ENCODE data around the gene SNX8.
"Not testable (repeated sequence)": the region's sequence is repeated elsewhere in the genome, so short reads cannot be mapped to it uniquely, and the experiment has no call there.

Gene SNX8

GRCh38 chr7:2312267-2312929 is 1.8 kb downstream of the SNX8 start:
- H3K27ac ChIP-seq = no peak overlapping the region
- TF ChIP-seq, protein P1, sequence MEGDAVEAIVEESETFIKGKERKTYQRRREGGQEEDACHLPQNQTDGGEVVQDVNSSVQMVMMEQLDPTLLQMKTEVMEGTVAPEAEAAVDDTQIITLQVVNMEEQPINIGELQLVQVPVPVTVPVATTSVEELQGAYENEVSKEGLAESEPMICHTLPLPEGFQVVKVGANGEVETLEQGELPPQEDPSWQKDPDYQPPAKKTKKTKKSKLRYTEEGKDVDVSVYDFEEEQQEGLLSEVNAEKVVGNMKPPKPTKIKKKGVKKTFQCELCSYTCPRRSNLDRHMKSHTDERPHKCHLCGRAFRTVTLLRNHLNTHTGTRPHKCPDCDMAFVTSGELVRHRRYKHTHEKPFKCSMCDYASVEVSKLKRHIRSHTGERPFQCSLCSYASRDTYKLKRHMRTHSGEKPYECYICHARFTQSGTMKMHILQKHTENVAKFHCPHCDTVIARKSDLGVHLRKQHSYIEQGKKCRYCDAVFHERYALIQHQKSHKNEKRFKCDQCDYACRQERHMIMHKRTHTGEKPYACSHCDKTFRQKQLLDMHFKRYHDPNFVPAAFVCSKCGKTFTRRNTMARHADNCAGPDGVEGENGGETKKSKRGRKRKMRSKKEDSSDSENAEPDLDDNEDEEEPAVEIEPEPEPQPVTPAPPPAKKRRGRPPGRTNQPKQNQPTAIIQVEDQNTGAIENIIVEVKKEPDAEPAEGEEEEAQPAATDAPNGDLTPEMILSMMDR (conservative IDR thresholded peaks at IDR 0.05) = no peak

GRCh38 chr7:2309889-2310331 is 4.3 kb downstream of the SNX8 start:
- H3K27ac ChIP-seq = no peak overlapping the region
- TF ChIP-seq, protein P1 (conservative IDR thresholded peaks at IDR 0.05) = no peak

DNA sequence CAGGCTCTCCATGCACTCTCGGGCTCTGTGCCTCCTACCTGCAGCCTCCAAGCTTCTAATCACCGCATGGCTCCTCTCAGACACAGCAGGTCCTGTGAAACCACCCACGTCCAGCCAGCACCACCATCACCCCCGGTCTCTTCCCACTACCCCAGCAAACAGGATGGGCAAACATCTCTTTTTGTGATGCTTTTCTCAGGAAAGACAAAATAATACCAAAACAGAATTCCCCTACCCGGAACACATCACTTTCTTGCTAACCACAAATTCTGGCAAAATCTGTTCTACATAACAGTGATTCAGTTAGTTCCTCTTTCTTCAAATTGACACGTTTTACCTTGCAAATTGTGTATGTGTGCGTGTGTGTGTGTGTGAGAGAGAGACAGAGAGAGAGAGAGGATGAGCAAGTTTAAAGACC is 6.5 kb downstream of the SNX8 start:
- TF ChIP-seq, protein P1 (conservative IDR thresholded peaks at IDR 0.05) = no peak
- no peak overlapping the region for H3K27ac ChIP-seq

DNA sequence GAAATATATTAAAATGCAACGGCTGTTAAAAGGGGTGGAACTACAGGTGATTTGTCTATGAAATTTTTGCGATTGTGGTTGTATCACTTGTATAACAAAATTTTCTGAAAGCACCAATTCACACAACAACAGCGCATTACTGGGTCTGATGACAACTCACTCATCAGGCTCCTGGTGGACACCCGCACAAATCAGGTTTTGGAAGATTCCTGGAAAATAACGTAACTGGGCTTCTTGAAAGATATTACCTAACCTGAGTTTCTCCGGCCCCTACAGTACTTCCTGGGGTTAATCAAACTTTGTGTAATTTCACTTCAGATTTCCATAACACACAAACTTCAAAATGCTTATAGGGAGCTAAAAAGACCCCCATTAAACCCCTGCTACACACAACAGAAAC is 7.6 kb downstream of the SNX8 start:
- H3K27ac ChIP-seq = no peak overlapping the region
- TF ChIP-seq, protein P1 (conservative IDR thresholded peaks at IDR 0.05) = no peak

GRCh38 chr7:2305258-2305657 is 9.0 kb downstream of the SNX8 start:
- not testable (repeated sequence) for H3K27ac ChIP-seq

- not testable (repeated sequence) for H3K27ac ChIP-seq
These were observed 10.7 kb downstream of the SNX8 start for GRCh38 chr7:2303520-2303919.

DNA sequence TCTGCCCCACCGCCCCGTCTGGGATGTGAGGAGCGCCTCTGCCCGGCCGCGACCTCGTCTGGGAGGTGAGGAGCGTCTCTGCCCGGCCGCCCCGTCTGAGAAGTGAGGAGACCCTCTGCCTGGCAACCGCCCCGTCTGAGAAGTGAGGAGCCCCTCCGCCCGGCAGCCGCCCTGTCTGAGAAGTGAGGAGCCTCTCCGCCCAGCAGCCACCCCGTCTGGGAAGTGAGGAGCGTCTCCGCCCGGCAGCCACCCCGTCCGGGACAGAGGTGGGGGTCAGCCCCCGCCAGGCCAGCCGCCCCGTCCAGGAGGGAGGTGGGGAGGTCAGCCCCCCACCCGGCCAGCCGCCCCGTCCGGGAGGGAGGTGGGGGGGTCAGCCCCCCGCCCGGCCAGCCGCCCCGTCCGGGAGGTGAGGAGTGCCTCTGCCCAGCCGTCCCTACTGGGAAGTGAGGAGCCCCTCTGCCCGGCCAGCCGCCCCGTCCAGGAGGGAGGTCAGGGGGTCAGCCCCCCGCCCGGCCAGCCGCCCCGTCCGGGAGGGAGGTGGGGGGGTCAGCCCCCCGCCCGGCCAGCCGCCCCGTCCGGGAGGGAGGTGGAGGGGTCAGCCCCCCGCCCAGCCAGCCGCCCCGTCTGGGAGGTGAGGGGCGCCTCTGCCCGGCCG is 11.4 kb downstream of the SNX8 start:
- H3K27ac ChIP-seq = not testable (repeated sequence)

- TF ChIP-seq, protein P1 (conservative IDR thresholded peaks at IDR 0.05) = no peak
- H3K27ac ChIP-seq = no peak overlapping the region
These were observed 12.8 kb downstream of the SNX8 start for GRCh38 chr7:2301511-2301863.

DNA sequence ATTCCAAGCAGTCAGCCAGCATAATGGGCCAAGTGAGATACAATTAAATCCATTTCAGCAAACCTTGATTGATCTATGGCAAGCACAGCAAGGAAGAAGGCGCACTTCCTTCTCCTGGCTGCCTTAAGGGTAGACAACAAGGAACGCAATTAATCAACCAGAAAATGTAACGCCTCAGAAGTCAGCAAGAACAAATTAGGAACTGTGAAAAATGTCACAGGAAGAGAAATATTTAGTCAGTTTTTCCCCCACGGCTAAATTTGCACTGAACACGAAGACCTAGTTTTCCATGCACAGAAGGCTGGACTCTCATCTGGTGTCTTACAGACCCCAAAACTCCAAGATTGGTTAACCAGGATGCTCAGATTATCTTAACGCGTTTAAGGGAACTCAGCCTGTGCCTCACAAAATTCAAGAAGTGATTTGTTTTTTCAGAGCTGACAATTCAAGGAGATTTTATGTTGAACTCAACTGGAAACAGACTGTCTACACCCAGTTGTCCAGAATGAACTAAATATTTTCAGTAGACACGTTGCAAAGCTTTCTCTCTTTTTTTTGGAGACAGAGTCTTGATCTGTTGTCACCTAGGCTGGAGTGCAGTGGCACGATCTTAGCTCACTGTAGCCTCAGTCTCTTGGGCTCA is 14.2 kb downstream of the SNX8 start:
- TF ChIP-seq, protein P1 (conservative IDR thresholded peaks at IDR 0.05) = no peak
- H3K27ac ChIP-seq = no peak overlapping the region
